OCI-LY7 (cell line): Measurements from ENCODE around the gene HOXA1. TPM values are rescaled to one million over a fixed set of nuclear protein-coding genes. Genes with fewer than 3 reads are reported as not detected.

ENCODE experiments used
- BruUV-seq: library from RNA; stranded (reverse); fragments of 400-500 nt; replicated peaks from 2 replicates; lab custom pipeline; 2021; lab: Mats Ljungman, UMichigan
- CTCF ChIA-PET: fragments of 300-600 bp; sonication (Branson Sonifier 250); formaldehyde crosslinking; loops from one replicate; lab custom pipeline; 2022; ENCODE audit warnings: antibody characterized with exemption; ENCODE audit not compliant: unreplicated experiment; lab: Charles Lee
- POLR2A ChIA-PET: fragments of 300-600 bp; sonication (Branson Sonifier 250); formaldehyde crosslinking; loops from one replicate; lab custom pipeline; 2022; ENCODE audit warnings: antibody characterized with exemption; lab: Charles Lee
- DNase-seq: peaks from one replicate; pipeline ENCODE4 v3.0.0-alpha.2; 2015; ENCODE audit warnings: low spot score
- H2AFZ ChIP-seq: fragments of 200-600 bp; sonication (generic), shearing (Covaris generic); 2 replicates; pipeline ENCODE4 v1.6.1; 2014; ENCODE audit warnings: mild to moderate bottlenecking, antibody characterized with exemption, low read length, moderate library complexity
- H3K27ac ChIP-seq: fragments of 200-600 bp; sonication (generic); 2 replicates; pipeline ENCODE4 v1.5.1; 2014; ENCODE audit warnings: mixed run types, low read depth, mild to moderate bottlenecking, moderate library complexity, low read length, inconsistent platforms; ENCODE audit not compliant: poor library complexity, severe bottlenecking
- H3K36me3 ChIP-seq: fragments of 200-600 bp; sonication (generic); 2 replicates; pipeline ENCODE4 v1.6.1; 2014; ENCODE audit warnings: mild to moderate bottlenecking, antibody characterized with exemption, low read length, moderate library complexity, mixed read lengths; ENCODE audit not compliant: insufficient read depth
- H3K4me1 ChIP-seq: fragments of 200-600 bp; sonication (generic); 2 replicates; pipeline ENCODE4 v1.5.1; 2014; ENCODE audit warnings: mild to moderate bottlenecking, low read length; ENCODE audit not compliant: insufficient read depth, poor library complexity, severe bottlenecking
- H3K4me2 ChIP-seq: fragments of 200-600 bp; sonication (generic); 2 replicates; pipeline ENCODE4 v1.6.1; 2014; ENCODE audit warnings: mild to moderate bottlenecking, low read length
- H3K4me3 ChIP-seq: fragments of 200-600 bp; sonication (generic); 2 replicates; pipeline ENCODE4 v1.5.1; 2014; ENCODE audit warnings: mild to moderate bottlenecking, low read depth, low read length; ENCODE audit not compliant: poor library complexity, severe bottlenecking
- H3K79me2 ChIP-seq: fragments of 200-600 bp; sonication (generic); 2 replicates; pipeline ENCODE4 v1.6.1; 2016; ENCODE audit warnings: low read depth, mild to moderate bottlenecking, low read length, moderate library complexity, mixed read lengths; ENCODE audit not compliant: insufficient read depth
- H3K9me2 ChIP-seq: fragments of 200-600 bp; sonication (generic); 2 replicates; pipeline ENCODE4 v1.6.1; 2016; ENCODE audit warnings: mild to moderate bottlenecking, low read length, mixed read lengths; ENCODE audit not compliant: insufficient read depth
- H3K9me3 ChIP-seq: fragments of 200-600 bp; sonication (generic); 2 replicates; pipeline ENCODE4 v1.6.1; 2014; ENCODE audit warnings: mild to moderate bottlenecking, mixed run types, low read length, mixed read lengths
- H4K20me1 ChIP-seq: fragments of 200-600 bp; sonication (generic); 2 replicates; pipeline ENCODE4 v1.6.1; 2014; ENCODE audit warnings: mild to moderate bottlenecking, antibody characterized with exemption, low read length, moderate library complexity, mixed read lengths; ENCODE audit not compliant: insufficient read depth
- CTCF ChIP-seq: fragments of 200-600 bp; sonication (generic); conservative IDR thresholded peaks from 2 replicates; pipeline ENCODE4 v1.5.1; 2014; ENCODE audit warnings: mild to moderate bottlenecking, antibody characterized with exemption, low read length, moderate library complexity, mixed read lengths
- EZH2phosphoT487 ChIP-seq: fragments of 200-600 bp; sonication (generic); IDR thresholded peaks from 2 replicates; pipeline ENCODE4 v1.6.1; 2018; ENCODE audit warnings: low read depth, borderline replicate concordance, mild to moderate bottlenecking, mixed run types, antibody characterized with exemption, low read length, moderate library complexity, mixed read lengths
- intact Hi-C: fragments of 100-400 bp; cut with micrococcal nuclease; formaldehyde crosslinking; loops from one replicate; pipeline ENCODE4 v1.10.0; 2022; ENCODE audit not compliant: unreplicated experiment
- total RNA-seq, 2 experiments: library from RNA; depleted of rRNA in 1 of 2; stranded (reverse); fragments of >200 nt in 1 of 2; shearing (Covaris generic) in 1 of 2; gene quantifications; 2 replicates each; pipeline ENCODE4 v1.2.3, GENCODE V29; 2014 to 2022

Gene HOXA1
- total RNA-seq, 2 experiments from 2014 or later = 3.0 to 8.2 TPM

DNA sequence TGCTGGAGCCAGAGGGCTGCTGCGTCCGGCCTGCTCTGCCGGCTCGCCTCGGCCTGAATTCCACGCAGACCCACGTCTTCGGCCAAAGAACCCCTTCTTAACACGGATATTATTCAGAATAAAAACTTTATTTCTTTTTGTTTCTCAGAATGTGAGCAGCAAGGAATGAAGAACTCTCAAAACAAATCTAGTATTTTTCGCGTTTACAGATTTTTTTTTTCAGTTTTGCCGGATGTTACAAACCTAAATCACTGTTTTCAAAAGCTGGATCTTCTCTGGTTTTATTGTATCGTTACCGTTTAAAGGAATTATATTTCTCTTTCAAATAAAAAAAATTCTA, 11.1 kb upstream of the HOXA1 start:
- H2AFZ ChIP-seq = no peak overlapping the region
- no peaks in the 10 kb centered on the region for H3K9me3 ChIP-seq
- BruUV-seq = no TSS peak
- H3K4me2 ChIP-seq = no peak overlapping the region
- intact Hi-C loops = no loop called here
- POLR2A ChIA-PET = no interaction called here
- CTCF ChIA-PET = no interaction called here
- no peak for DNase-seq
- H3K4me3 ChIP-seq = no peak overlapping the region
- no peaks in the 10 kb centered on the region for H3K4me1 ChIP-seq
- H3K27ac ChIP-seq = no peak overlapping the region
- H3K79me2 ChIP-seq = no peaks in the 10 kb centered on the region
- TF ChIP-seq EZH2phosphoT487 (no peak), CTCF (no peak)
- no peaks in the 10 kb centered on the region for H3K9me2 ChIP-seq
- no peaks in the 10 kb centered on the region for H4K20me1 ChIP-seq
- H3K36me3 ChIP-seq = no peaks in the 10 kb centered on the region

- no peaks in the 10 kb centered on the region for H3K79me2 ChIP-seq
- POLR2A ChIA-PET = no interaction called here
Measured at GRCh38 chr7:27106181-27106900, 10.5 kb upstream of the HOXA1 start.

More at GRCh38 chr7:27106181-27106900, 10.5 kb upstream of the HOXA1 start:
- H3K9me3 ChIP-seq = no peaks in the 10 kb centered on the region
- no peak overlapping the region for H2AFZ ChIP-seq
- no peaks in the 10 kb centered on the region for H3K36me3 ChIP-seq
- H3K4me3 ChIP-seq = no peak overlapping the region
- no peak overlapping the region for H3K4me2 ChIP-seq
- no TSS peak for BruUV-seq
- H4K20me1 ChIP-seq = no peaks in the 10 kb centered on the region
- TF ChIP-seq CTCF = no peak
- no peak for TF ChIP-seq EZH2phosphoT487
- no peaks in the 10 kb centered on the region for H3K4me1 ChIP-seq
- no peak overlapping the region for H3K27ac ChIP-seq
- DNase-seq = no peak
- no peaks in the 10 kb centered on the region for H3K9me2 ChIP-seq
- CTCF ChIA-PET = interaction anchor here (0.8 kb wide), 1 partner anchor 10 kb away, joined by 3 read pairs; the partner anchor contains the start of gene HOXA1
- intact Hi-C loops = no loop called here
